Frontal cortex (tissue), 4 donors: ENCODE data around the gene GGA2. TPM values are rescaled to one million over a fixed set of nuclear protein-coding genes. Genes with fewer than 3 reads are reported as not detected.
"Not testable (repeated sequence)": the region's sequence is repeated elsewhere in the genome, so short reads cannot be mapped to it uniquely, and the experiment has no call there.

Experiments used
- DNase-seq, 2 donors: peaks; one replicate each; pipeline ENCODE4 v3.0.0; 2012; ENCODE audit warnings: low spot score in 2 of 2
- FAIRE-seq: peaks from 2 replicates; lab custom pipeline; 2012; peaks lifted over from hg19 to GRCh38; lab: Jason Lieb, UNC
- total RNA-seq: library from RNA; depleted of rRNA; stranded (reverse); fragments of >200 nt; gene quantifications from one replicate; pipeline ENCODE4 v1.2.3, GENCODE V29; 2014
- donor health status: control.
- donor health status: control.
- donor health status: control.

Gene GGA2, protein sequence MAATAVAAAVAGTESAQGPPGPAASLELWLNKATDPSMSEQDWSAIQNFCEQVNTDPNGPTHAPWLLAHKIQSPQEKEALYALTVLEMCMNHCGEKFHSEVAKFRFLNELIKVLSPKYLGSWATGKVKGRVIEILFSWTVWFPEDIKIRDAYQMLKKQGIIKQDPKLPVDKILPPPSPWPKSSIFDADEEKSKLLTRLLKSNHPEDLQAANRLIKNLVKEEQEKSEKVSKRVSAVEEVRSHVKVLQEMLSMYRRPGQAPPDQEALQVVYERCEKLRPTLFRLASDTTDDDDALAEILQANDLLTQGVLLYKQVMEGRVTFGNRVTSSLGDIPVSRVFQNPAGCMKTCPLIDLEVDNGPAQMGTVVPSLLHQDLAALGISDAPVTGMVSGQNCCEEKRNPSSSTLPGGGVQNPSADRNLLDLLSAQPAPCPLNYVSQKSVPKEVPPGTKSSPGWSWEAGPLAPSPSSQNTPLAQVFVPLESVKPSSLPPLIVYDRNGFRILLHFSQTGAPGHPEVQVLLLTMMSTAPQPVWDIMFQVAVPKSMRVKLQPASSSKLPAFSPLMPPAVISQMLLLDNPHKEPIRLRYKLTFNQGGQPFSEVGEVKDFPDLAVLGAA
- 17.9 TPM for total RNA-seq

DNA sequence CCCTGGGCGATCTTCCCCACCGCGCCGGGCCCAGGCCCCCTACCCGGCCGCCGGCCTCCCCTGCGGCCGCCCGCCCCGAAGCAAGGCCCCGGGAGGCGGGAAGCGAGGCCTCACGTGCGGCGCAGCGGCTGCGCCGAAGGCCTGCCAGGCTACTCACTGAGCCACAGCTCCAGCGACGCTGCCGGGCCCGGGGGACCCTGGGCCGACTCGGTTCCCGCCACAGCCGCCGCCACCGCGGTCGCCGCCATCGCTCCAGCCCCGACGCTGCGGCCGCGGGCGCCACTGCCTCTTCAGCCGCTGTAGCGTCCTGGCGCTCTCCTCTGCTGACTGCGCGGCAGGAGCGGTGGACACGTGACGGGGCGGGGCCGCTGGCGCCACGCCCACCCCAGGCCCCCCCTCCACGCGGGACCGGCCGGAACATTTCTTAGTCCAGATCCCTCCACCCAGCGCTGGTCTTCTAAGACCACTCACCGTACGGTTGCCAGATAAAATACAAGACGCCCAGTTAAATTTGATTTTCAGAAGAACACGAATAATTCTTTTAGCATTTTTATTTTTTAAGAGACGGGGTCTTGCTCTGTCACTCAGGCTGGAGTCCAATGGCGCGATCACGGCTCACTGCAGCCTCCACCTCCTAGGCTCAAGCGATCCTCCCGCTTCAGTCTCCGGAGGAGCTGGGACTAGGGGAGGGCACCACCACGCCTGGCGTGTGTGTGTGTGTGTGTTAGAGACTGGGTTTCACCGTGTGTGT is at the start of gene GGA2:
Gene GGA2, minus strand, starts transcription at position 331 of the 751 bp plus-strand sequence. Its CDS starts 83 bp downstream, at position 248.
- DNase-seq (peak; percentile 83 to 90), FAIRE-seq (no peak)

DNA sequence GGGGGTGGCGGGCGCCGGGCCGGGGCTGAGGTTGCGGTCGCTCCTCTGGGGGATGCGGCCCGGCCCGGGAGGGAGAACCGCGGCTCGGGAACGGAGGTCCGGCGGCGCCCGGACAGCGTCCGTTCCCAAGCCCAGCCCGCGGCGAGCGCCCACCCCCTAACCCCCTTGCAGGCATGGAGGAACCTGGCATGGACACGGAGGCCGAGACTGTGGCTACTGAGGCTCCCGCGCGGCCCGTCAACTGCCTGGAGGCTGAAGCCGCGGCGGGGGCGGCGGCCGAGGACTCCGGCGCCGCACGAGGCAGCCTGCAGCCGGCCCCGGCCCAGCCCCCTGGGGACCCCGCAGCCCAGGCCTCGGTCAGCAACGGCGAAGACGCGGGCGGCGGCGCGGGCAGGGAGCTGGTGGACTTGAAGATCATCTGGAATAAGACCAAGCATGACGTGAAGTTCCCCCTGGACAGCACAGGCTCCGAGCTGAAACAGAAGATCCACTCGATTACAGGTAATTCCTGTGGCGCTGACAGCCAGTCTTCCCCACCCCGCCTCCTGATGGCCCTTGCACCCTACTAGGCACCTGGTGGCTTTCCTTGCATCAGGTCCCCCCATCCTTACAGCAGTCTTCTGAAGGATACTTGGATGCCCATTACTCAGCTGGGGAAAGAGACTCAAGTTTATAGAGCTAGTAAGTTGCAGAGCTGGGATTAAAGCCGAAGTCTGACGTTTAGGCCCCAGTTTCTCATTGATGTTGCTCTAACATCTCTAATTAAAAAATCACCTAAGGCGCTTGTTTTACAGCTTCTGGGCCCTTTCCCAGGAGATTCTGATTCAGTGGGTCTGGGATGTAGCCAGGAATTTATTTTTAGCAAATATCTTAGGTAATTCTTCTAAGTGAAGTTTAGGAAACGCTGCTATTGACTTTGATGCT is 47.7 kb upstream of the GGA2 start:
- FAIRE-seq (no peak), DNase-seq (no peak)

DNA sequence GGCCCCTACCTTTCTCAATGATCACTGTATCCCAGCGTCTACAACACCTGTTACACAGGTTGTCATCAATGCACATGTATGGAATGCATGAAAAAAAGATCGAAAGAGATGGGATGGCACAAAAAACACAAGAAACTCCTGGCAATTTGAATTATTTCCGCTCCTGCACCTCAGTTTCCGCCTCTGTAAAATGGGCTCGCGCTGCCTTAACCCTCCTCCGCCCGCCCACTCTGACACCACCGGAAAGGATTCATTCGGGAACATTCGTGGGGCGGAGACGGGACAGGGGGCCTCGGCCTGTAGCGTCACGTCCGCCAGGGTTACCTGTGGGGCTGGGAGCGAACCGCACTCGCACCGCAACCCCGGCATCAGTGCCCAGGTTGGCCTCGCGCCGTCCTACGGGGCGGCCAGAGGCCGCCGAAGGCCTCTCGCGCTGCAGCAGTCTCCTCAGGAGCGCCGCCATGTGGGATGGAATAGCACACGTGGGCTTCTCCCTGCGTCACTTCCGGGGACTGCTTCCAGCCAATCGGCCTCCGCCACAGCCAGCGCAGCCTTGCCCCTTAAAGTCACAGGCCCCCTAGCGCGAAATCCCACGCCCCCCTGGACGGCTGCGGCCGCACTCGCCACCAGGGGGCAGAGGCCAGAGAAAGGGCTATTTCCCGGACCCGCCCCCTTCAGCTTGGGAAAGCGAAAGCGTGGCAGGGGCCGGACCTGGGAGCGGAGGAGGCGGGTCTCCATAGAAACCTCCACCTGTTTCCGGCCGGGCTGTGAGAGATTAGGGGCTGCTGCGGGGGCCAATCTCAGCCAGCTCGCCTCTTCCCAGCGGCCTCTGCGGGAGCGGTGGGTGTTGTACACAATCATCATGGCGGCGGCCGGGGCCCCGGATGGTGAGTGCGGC is 46.8 kb upstream of the GGA2 start, which contains the start of the genes EARS2 and UBFD1:
Gene EARS2, minus strand, starts transcription at position 470 of the 898 bp plus-strand sequence. Its CDS starts 7 bp downstream, at position 463.
Gene UBFD1, plus strand, starts transcription at position 847 of the 898 bp plus-strand sequence. Its CDS starts 16 bp downstream, at position 863.
- DNase-seq (peak; percentile 94 to 96), FAIRE-seq (no peak)

DNA sequence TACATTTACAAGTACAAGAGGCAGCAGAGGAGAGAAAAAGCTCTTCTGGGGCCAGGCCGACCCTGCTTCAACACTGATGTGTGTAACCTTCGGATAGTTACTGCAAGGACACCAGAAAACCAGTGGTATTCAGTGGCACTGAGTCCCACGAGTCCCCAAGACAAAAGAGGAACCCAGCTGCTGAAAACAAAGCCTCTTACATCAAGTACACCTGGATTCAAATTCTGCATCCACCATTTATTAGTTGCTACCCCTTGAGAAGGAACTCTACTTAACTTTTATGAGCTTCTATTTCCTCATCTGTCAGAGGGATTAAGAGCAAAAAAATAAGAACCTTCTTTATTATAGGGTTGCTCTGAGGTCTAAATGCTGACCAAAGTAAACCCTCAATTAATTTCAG is 44.2 kb upstream of the GGA2 start:
- DNase-seq (no peak), FAIRE-seq (no peak)

DNA sequence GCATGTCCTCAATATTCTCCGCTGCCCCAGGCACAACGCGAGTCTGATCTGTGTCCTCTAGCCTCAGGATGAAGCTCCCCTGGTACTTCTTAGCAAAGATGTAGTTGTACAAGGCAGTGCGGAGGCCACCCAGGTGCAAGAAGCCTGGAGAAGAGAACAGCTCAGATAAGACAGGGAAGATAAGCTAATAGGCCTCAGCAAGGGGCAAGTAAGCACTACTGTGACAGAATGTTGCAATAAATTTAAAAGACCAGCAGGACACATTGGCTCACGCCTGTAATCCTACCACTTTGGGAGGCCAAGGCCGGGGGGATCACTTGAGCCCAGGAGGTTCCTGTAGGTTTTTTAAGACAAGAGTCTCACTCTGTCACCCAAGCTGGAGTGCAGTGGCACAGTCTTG is 41.9 kb upstream of the GGA2 start:
- FAIRE-seq (no peak), DNase-seq (no peak)

DNA sequence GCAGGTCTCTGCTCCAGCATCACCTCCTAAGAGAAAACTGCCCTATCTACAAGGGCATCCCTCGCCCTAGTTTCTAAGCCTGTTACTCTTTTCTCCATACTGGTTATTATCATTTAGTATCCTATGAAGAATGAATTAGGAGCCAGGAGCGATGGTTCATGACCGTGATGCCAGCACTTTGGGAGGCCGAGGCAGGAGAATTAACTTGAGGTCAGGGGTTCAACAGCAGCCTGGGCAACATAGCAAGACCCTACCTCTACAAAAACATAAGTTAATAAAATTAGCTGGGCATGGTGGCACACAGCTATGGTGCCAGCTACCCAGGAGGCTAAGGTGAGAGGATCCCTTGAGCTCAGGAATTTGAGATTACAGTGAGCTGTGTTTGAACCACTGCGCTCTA is 39.6 kb upstream of the GGA2 start:
- no peak for DNase-seq
- FAIRE-seq, result no peak

DNA sequence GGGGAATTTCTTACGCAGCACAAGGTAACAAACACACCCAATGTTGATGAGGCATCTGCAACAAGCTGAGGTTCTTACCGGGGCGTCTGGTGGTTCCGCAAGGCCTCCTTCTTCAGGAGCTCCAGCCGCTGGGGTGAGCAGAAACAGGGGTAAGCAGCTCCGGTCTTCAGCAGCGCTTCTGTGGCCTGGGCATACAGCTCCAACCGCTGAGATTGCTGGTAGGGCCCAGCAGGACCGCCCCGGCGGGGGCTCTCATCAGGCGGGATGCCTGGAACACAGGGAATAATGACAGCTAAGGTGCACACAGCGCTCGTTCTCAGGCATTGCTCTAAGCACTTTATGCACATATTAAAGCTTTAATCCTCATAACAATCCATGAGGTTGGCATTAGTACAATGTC is 34.1 kb upstream of the GGA2 start:
- no peak for DNase-seq
- no peak for FAIRE-seq

DNA sequence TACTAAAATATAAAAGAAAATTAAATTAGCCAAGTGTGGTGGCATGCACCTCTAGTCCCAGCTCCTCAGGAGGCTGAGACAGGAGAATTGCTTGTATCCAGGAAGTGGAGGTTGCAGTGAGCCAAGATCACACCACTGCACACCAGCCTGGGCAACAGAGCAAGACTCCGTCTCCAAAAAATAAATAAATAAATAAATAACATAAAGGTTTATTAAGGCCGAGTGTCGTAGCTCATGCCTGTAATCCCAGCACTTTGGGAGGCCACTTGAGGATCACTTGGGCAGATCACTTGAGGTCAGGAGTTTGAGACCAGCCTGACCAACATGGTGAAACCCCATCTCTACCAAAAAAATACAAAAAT is 30.5 kb upstream of the GGA2 start:
- FAIRE-seq, DNase-seq: not testable (repeated sequence)

DNA sequence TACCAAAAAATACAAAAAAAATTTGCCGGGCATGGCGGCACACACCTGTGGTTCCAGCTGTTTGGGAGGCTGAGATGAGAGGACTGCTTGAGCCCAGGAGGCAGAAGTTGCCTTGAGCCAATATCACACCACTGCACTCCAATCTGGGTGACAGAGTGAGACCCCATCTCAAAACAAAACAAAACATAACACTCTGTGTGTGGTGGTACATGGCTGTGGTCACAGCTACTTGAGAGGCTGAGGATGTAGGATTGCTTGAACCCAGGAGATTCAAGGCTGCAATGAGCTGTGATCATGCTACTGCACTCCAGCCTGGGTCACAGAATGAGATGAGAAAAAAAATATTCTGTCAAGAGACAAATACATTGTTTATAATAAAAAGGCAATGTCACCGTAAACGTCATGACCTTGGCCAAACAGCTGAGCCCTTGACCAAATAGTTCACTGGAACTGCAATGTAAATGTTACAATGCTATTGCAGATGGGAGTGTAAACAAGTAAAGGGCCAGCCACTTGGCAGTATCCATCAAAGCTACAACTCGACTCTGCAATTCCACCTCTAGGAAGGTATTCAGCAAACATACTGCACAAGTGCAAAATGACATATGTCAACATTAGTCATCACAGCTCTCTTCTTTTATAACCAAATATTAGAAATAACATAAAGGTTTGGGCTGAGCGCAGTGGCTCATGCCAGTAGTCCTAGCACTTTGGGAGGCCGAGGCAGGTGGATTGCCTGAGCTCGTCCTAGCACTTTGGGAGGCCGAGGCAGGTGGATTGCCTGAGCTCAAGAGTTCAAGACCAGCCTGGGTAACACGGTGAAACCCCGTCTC is 29.9 kb upstream of the GGA2 start:
- FAIRE-seq, result no peak

DNA sequence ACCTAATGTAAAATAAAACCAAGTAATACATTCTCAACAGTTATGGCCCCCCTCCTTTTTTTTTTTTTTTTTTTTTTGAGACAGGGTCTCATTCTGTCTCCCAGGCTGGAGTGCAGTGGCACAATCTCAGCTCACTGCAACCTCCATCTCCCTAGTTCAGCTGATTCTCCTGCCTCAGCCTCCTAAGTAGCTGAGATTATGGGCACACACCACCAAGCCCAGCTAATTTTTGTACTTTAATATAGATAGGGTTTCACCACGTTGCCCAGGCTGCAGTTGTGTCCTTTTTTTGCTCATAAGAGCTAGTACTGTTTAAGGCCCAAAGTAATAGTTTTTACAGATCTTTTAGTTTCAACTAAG is 28.6 kb upstream of the GGA2 start:
- DNase-seq (no peak), FAIRE-seq (no peak)

More for the DNA sequence above, 29.9 kb upstream of the GGA2 start:
- DNase-seq, result no peak

DNA sequence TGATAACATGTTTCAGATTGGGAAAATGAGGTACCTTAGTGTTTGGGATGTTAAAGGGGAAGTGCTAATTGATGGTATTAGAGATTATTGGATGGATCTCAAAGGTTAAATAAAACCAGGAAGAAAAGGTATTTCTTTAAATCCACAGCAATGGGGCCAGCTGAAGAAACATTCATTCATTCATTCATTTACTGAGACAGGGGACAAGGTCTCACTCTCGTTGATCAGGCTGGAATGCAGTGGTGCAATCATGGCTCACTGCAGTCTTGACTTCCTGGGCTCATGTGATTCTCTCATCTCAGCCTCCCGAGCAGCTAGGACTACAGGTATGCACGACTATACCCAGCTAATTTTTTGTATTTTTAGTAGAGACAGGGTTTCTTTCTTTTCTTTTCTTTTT is 27.1 kb upstream of the GGA2 start:
- no peak for DNase-seq

DNA sequence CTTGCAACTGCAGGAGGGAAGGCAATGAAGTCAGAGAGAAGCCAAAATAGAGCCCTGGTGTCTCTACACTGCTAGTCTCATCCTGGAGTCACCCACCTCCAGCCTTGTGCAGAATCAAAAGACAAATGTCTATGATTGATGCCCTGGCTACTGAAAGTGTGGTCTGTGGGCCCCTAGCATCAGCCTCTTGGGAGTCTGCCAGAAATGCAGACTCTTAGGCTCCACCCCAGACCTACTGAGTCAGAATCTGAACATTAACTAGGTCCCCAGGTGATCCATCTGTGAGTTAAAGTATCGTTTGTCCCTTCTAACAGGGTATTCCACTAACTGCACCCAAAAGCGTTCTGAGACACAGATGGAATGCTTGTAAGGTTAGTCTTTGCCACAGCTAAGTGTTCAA is 25.6 kb upstream of the GGA2 start:
- DNase-seq, result no peak
- FAIRE-seq, result no peak

More for the DNA sequence above, 27.1 kb upstream of the GGA2 start:
- no peak for FAIRE-seq

DNA sequence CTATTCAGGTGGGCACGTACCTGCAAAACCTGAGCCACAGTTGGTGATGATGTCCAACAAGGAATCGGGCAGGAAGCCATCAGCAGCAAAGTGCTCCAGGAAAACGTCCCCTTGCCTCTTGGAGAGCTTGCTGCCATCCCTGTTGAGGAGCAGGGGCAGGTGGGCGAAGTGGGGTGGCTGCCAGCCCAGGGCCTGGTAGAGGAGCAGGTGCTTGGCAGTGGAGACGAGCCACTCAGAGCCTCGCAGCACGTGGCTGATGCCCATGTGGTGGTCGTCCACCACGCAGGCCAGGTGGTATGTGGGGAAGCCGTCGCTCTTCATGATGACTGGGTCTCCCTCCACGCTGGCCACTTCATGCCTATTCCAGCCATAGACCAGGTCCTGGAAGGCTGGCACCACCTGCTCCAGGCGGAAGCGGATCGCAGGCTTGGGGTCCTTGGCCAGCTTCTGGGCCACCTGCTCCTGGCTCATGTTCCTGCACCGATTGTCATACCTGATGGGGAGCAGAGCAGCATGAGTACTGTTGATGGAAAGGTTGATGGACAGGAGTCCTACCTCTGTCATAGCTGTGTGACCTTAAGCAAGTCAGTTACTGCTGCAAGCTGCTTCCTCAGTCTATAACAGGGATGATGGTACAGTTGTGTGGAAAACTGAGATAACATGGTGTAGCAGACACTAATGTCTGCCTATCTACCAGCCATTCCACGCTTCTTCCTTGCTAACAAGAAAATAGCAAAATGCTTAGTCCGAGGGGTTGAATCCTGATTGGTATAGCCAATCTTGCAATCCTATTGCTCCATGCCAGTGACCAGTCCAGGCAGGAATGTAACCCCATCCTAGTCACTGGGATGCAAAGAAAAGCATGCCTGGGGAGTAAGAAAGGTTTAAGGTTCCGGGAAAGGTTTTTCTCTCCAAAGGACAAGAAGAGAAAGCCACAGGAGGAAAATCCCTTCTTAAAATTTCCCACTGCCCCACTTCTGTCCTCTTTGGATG is 24.9 kb upstream of the GGA2 start:
- FAIRE-seq, result no peak
- DNase-seq, result no peak

DNA sequence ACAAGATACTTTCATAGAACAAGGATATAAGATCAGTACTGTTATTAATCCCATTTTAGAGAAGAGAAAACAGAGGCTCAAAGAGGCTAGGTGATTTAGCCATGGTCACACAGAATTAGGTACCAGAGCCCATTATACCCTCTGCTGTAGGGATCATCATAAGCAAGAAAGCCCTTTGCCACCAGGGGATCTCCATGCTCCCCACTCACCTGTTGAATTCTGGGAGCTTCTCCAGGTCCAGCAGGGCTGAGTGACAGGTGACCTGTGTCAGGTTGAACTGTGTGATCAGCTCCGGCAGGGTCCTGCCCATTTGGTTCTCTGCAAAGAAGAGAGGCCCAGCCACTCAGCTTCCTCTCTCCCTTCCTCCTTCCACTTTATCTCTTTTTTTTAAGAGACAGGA is 22.2 kb upstream of the GGA2 start:
- no peak for DNase-seq
- FAIRE-seq, result no peak

DNA sequence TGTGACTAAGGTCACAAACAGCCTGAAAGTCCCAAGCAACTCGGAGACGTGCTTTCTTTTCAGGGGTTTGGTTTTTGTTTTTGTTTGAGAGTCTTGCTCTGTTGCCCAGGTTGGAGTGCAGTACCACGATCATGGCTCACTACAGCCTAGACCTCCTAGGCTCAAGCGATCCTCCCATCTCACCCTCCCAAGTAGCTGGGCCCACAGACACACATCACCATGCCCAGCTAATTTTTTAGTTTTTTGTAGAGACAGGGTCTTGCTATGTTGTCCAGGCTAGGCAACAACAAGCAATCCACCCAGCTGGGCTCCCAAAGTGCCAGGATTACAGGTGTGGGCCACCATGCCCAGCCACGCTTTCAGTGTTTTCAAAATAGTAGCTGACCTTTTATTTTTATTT is 19.8 kb upstream of the GGA2 start:
- DNase-seq (no peak), FAIRE-seq (no peak)

DNA sequence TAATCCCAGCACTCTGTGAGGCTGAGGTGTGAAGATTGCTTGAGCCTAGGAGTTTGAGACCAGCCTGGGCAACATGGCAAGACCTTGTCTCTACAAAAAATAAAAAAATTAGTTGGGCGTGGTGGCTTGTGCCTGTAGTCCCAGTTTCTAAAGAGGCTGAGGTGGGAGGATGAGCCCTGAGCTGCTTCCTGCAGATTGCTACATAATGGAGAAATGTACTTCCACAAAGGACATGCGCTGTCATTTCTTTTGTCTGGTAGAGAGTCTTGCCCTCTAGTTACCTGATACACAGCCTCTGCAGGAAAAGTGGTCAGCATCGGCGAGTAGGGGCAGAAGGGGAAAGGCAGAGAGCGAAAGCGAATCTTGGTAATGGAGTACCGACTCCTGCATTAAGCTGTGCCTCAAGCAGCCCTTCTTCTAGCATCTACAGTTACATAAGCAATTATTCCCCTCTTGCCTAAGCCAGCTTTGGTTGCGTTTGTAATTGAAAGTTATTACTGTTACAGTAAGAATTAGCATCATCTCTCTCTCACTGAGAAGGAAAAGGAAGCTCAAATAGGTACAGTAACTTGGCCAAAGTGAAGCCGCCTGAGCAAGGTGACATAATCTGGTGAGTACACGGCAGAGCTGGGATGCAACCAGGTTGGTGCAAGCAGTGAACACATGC is 18.5 kb upstream of the GGA2 start:
- DNase-seq (no peak), FAIRE-seq (no peak)
